ENCODE results near the gene TIMM29.

DNA sequence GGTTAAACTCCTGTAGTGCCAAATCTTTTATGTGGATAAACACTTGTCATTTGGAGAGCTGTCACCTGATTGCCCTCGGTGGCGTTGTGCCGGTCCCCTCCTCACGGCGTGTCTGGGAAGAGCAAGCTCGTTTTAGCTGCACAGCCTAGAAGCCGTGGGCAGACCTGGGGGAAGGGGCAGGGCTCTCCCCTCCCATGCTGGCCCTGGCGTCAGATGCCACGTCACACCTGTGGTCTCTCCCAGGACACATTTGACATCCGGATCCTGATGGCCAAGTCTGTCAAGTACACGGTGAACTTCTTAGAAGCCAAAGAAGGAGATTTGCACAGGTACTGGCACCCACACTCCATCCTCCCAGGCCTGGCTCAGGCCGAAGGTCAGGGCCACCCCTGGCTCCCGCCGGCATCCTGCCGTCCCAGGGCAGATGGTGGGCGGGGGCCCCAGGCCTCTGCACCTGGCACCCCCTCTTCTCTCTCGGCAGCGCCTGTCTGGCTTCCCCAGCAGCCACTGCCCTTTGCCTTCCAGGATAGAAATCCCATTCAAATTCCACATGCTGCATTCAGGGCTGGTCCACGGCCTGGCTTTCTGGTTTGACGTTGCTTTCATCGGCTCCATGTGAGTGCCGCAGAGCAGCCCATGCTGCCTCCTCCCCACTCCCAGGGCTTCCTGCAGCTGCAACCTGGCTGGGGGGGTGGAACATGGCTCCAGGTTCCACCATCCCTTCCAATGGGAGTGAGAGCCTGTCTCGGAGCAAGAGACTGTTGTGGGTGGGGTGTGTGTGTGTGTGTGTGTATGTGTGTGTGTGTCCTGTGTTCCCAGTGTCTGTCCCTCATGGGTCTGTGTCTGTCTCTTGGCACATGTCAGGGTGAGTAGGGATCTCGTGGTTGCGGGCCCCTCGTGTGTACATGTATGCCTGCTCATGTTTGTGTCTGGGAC, 9.0 kb upstream of the TIMM29 start:
- no peak for TF ChIP-seq POLR2AphosphoS5 (IDR thresholded peaks at IDR 0.05)
- TF ChIP-seq, protein P1, sequence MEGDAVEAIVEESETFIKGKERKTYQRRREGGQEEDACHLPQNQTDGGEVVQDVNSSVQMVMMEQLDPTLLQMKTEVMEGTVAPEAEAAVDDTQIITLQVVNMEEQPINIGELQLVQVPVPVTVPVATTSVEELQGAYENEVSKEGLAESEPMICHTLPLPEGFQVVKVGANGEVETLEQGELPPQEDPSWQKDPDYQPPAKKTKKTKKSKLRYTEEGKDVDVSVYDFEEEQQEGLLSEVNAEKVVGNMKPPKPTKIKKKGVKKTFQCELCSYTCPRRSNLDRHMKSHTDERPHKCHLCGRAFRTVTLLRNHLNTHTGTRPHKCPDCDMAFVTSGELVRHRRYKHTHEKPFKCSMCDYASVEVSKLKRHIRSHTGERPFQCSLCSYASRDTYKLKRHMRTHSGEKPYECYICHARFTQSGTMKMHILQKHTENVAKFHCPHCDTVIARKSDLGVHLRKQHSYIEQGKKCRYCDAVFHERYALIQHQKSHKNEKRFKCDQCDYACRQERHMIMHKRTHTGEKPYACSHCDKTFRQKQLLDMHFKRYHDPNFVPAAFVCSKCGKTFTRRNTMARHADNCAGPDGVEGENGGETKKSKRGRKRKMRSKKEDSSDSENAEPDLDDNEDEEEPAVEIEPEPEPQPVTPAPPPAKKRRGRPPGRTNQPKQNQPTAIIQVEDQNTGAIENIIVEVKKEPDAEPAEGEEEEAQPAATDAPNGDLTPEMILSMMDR (IDR thresholded peaks at IDR 0.05): no peak

Data from suprapubic skin (tissue), 3 donors.